Lower leg skin (tissue), 3 donors: ENCODE data around the gene CAMKV.

ENCODE experiments used
- POLR2A ChIP-seq, 2 donors: fragments of 450-650 bp; IDR thresholded peaks; one replicate each; pipeline ENCODE4 v1.6.1; 2016 to 2017; ENCODE audit warnings: antibody characterized with exemption in 2 of 2, mild to moderate bottlenecking in 1 of 2, moderate library complexity in 1 of 2
- TF ChIP-seq, protein P1 (sequence below), 3 donors: fragments of 450-650 bp; IDR thresholded peaks; one replicate each; pipeline ENCODE4 v1.5.1; 2016; ENCODE audit warnings: antibody characterized with exemption in 3 of 3, mild to moderate bottlenecking in 3 of 3, moderate library complexity in 2 of 3

DNA sequence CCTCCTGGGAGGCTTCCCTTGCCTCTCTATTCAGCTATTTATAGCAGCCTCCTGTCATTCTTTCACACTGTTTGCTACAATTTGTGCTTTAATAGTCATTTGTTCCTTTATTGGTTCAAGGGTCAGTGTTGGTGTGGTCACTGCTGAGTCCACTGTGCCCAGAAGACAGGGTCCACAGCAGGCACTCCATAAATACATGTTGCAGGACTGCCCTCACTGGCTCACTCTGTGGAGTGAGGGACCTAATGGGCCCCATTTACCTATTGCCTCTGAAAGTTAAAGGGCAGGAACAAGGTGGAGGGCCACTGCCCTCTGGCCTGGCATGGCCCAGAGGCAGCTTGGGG is 17.2 kb upstream of the CAMKV start:
- TF ChIP-seq, protein P1, sequence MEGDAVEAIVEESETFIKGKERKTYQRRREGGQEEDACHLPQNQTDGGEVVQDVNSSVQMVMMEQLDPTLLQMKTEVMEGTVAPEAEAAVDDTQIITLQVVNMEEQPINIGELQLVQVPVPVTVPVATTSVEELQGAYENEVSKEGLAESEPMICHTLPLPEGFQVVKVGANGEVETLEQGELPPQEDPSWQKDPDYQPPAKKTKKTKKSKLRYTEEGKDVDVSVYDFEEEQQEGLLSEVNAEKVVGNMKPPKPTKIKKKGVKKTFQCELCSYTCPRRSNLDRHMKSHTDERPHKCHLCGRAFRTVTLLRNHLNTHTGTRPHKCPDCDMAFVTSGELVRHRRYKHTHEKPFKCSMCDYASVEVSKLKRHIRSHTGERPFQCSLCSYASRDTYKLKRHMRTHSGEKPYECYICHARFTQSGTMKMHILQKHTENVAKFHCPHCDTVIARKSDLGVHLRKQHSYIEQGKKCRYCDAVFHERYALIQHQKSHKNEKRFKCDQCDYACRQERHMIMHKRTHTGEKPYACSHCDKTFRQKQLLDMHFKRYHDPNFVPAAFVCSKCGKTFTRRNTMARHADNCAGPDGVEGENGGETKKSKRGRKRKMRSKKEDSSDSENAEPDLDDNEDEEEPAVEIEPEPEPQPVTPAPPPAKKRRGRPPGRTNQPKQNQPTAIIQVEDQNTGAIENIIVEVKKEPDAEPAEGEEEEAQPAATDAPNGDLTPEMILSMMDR (IDR thresholded peaks at IDR 0.05), result no peak
- no peak for TF ChIP-seq POLR2A (IDR thresholded peaks at IDR 0.05)
